Immature natural killer cell (primary cell): ENCODE measurements around the gene GLCCI1. TPM values are rescaled to one million over a fixed set of nuclear protein-coding genes. Genes with fewer than 3 reads are reported as not detected.

Experiments
- DNase-seq, 3 donors: peaks; one replicate each; pipeline ENCODE4 v3.0.0; 2022; ENCODE audit warnings: mixed read lengths in 1 of 3
- H3K27ac Mint-ChIP-seq, 6 donors: one replicate each; pipeline ENCODE4 v1.8.0; 2020; ENCODE audit warnings: mixed read lengths in 6 of 6, mild to moderate bottlenecking in 5 of 6, inconsistent platforms in 4 of 6, moderate library complexity in 3 of 6
- H3K27me3 Mint-ChIP-seq, 3 donors: one replicate each; pipeline ENCODE4 v1.8.0; 2020 to 2021; ENCODE audit warnings: low read depth in 3 of 3, mild to moderate bottlenecking in 3 of 3, mixed read lengths in 3 of 3, moderate library complexity in 3 of 3, inconsistent platforms in 1 of 3
- H3K36me3 Mint-ChIP-seq, 3 donors: one replicate each; pipeline ENCODE4 v1.8.0; 2020; ENCODE audit warnings: mixed read lengths in 3 of 3, inconsistent platforms in 2 of 3, mild to moderate bottlenecking in 2 of 3
- H3K4me1 Mint-ChIP-seq, 2 donors: one replicate each; pipeline ENCODE4 v1.8.0; 2020; ENCODE audit warnings: inconsistent platforms in 2 of 2, mild to moderate bottlenecking in 2 of 2, mixed read lengths in 2 of 2, moderate library complexity in 1 of 2
- H3K4me3 Mint-ChIP-seq, 5 donors: one replicate each; pipeline ENCODE4 v1.8.0; 2020; ENCODE audit warnings: mild to moderate bottlenecking in 5 of 5, mixed read lengths in 5 of 5, inconsistent platforms in 3 of 5, moderate library complexity in 3 of 5
- H3K9me3 Mint-ChIP-seq, 6 donors: one replicate each; pipeline ENCODE4 v1.8.0; 2020; ENCODE audit warnings: mild to moderate bottlenecking in 6 of 6, mixed read lengths in 6 of 6, inconsistent platforms in 4 of 6, moderate library complexity in 3 of 6
- polyA plus RNA-seq, 3 donors: library from polyadenylated mRNA; unstranded; fragments of 300-500 nt; fragmentation: Illumina TruSeq; gene quantifications; one replicate each; pipeline ENCODE4 v1.2.3, GENCODE V29; 2021

The GLCCI1 gene
- polyA plus RNA-seq, 3 donors from 2014 or later, result 13.8 to 33.2 (median 18.0) TPM

- H3K36me3 Mint-ChIP-seq, result no peaks in the 10 kb centered on the region
- H3K9me3 Mint-ChIP-seq, result no peaks in the 10 kb centered on the region
- H3K27ac Mint-ChIP-seq, result peak overlapping the region; percentile 81 to 96 (median 93)
- H3K4me3 Mint-ChIP-seq, result peak overlapping the region; percentile 75 to 88 (median 80)
- H3K27me3 Mint-ChIP-seq, result peaks cover 3 to 7% (median 4%) of the 10 kb centered on the region in 3 donors
- H3K4me1 Mint-ChIP-seq, result peaks cover 49 to 52% of the 10 kb centered on the region in 2 donors
- DNase-seq, result no peak
Measured at GRCh38 chr7:7943951-7944350, 24.6 kb upstream of the GLCCI1 start.

GRCh38 chr7:7944619-7945282 lies 23.8 kb upstream of the GLCCI1 start:
- H3K36me3 Mint-ChIP-seq, result peaks cover 0 to under 1% (median 0%) of the 10 kb centered on the region in 3 donors
- H3K27me3 Mint-ChIP-seq, result peaks cover 3 to 7% (median 4%) of the 10 kb centered on the region in 3 donors
- peak overlapping the region; percentile 81 to 96 (median 93) for H3K27ac Mint-ChIP-seq
- peak; percentile 47 to 62 (median 59) for DNase-seq
- H3K9me3 Mint-ChIP-seq, result no peaks in the 10 kb centered on the region
- peak overlapping the region; percentile 75 to 88 (median 80) for H3K4me3 Mint-ChIP-seq
- H3K4me1 Mint-ChIP-seq, result peaks cover 49 to 52% of the 10 kb centered on the region in 2 donors

- peaks cover 0 to 6% (median 5%) of the 10 kb centered on the region in 3 donors for H3K27me3 Mint-ChIP-seq
- DNase-seq, result no peak
- no peak overlapping the region for H3K4me3 Mint-ChIP-seq
- peak overlapping the region in 3 of 6 donors; percentile 37 to 94 (median 74) for H3K27ac Mint-ChIP-seq
- peaks cover 4 to 12% (median 9%) of the 10 kb centered on the region in 3 donors for H3K36me3 Mint-ChIP-seq
- peaks cover 47 to 49% of the 10 kb centered on the region in 2 donors for H3K4me1 Mint-ChIP-seq
- H3K9me3 Mint-ChIP-seq, result peaks cover 0 to 3% (median 0%) of the 10 kb centered on the region in 6 donors
Measured at GRCh38 chr7:7946486-7946885, 22.1 kb upstream of the GLCCI1 start.

- Mint-ChIP-seq H3K4me1 (peaks cover 30 to 31% of the 10 kb centered on the region in 2 donors), H3K36me3 (peaks cover 4 to 12% (median 9%) of the 10 kb centered on the region in 3 donors), H3K4me3 (no peak overlapping the region), H3K9me3 (peaks cover 0 to 3% (median 0%) of the 10 kb centered on the region in 6 donors), H3K27ac (no peak overlapping the region), H3K27me3 (peaks cover 0 to 2% (median 1%) of the 10 kb centered on the region in 3 donors)
- DNase-seq, result no peak
Measured at GRCh38 chr7:7948232-7948631, 20.4 kb upstream of the GLCCI1 start.

GRCh38 chr7:7953806-7954205 lies 14.8 kb upstream of the GLCCI1 start:
- Mint-ChIP-seq H3K27ac (no peak overlapping the region), H3K4me1 (no peaks in the 10 kb centered on the region), H3K36me3 (peaks cover 4 to 20% (median 20%) of the 10 kb centered on the region in 3 donors), H3K27me3 (peaks cover 1 to 2% (median 2%) of the 10 kb centered on the region in 3 donors), H3K4me3 (no peak overlapping the region), H3K9me3 (peaks cover 0 to 3% (median 0%) of the 10 kb centered on the region in 6 donors)
- DNase-seq, result no peak

- H3K9me3 Mint-ChIP-seq, result no peaks in the 10 kb centered on the region
- peaks cover 0 to 2% (median 1%) of the 10 kb centered on the region in 3 donors for H3K27me3 Mint-ChIP-seq
- H3K4me3 Mint-ChIP-seq, result no peak overlapping the region
- DNase-seq, result no peak
- H3K27ac Mint-ChIP-seq, result no peak overlapping the region
- no peaks in the 10 kb centered on the region for H3K4me1 Mint-ChIP-seq
- H3K36me3 Mint-ChIP-seq, result peaks cover 0 to 11% (median 9%) of the 10 kb centered on the region in 3 donors
Measured at GRCh38 chr7:7956531-7957128, 12.0 kb upstream of the GLCCI1 start.

GRCh38 chr7:7957513-7957912 lies 11.1 kb upstream of the GLCCI1 start:
- Mint-ChIP-seq H3K27me3 (peaks cover 0 to 2% (median 1%) of the 10 kb centered on the region in 3 donors), H3K4me1 (no peaks in the 10 kb centered on the region), H3K9me3 (no peaks in the 10 kb centered on the region), H3K4me3 (no peak overlapping the region), H3K27ac (no peak overlapping the region), H3K36me3 (peaks cover 0 to 11% (median 9%) of the 10 kb centered on the region in 3 donors)
- no peak for DNase-seq

GRCh38 chr7:7959979-7960670 lies 8.5 kb upstream of the GLCCI1 start:
- Mint-ChIP-seq H3K27me3 (peaks cover 0 to 2% (median 0%) of the 10 kb centered on the region in 3 donors), H3K36me3 (peaks cover 0 to 4% (median 4%) of the 10 kb centered on the region in 3 donors), H3K27ac (no peak overlapping the region), H3K4me3 (no peak overlapping the region), H3K9me3 (no peaks in the 10 kb centered on the region), H3K4me1 (no peaks in the 10 kb centered on the region)
- DNase-seq, result no peak

- no peak for DNase-seq
- Mint-ChIP-seq H3K27ac (no peak overlapping the region), H3K9me3 (no peaks in the 10 kb centered on the region), H3K27me3 (peaks cover 0 to 2% (median 0%) of the 10 kb centered on the region in 3 donors), H3K36me3 (no peaks in the 10 kb centered on the region), H3K4me1 (peaks cover 6 to 7% of the 10 kb centered on the region in 2 donors), H3K4me3 (no peak overlapping the region)
Measured at GRCh38 chr7:7962851-7963250, 5.7 kb upstream of the GLCCI1 start.

- Mint-ChIP-seq H3K27me3 (peaks cover 0 to 9% (median 5%) of the 10 kb centered on the region in 3 donors), H3K9me3 (no peaks in the 10 kb centered on the region), H3K4me1 (peaks cover 12 to 15% of the 10 kb centered on the region in 2 donors), H3K36me3 (no peaks in the 10 kb centered on the region), H3K27ac (no peak overlapping the region), H3K4me3 (no peak overlapping the region)
- DNase-seq, result no peak
Measured at GRCh38 chr7:7964250-7964649, 4.3 kb upstream of the GLCCI1 start.

- Mint-ChIP-seq H3K36me3 (no peaks in the 10 kb centered on the region), H3K27ac (no peak overlapping the region), H3K4me1 (peaks cover 12 to 15% of the 10 kb centered on the region in 2 donors), H3K4me3 (no peak overlapping the region), H3K27me3 (peaks cover 0 to 9% (median 5%) of the 10 kb centered on the region in 3 donors), H3K9me3 (no peaks in the 10 kb centered on the region)
- no peak for DNase-seq
Measured at GRCh38 chr7:7964691-7965090, 3.9 kb upstream of the GLCCI1 start.

GRCh38 chr7:7965301-7965700 lies 3.3 kb upstream of the GLCCI1 start:
- peaks cover 0 to 9% (median 5%) of the 10 kb centered on the region in 3 donors for H3K27me3 Mint-ChIP-seq
- H3K36me3 Mint-ChIP-seq, result no peaks in the 10 kb centered on the region
- H3K4me3 Mint-ChIP-seq, result no peak overlapping the region
- H3K27ac Mint-ChIP-seq, result no peak overlapping the region
- H3K9me3 Mint-ChIP-seq, result no peaks in the 10 kb centered on the region
- peaks cover 12 to 15% of the 10 kb centered on the region in 2 donors for H3K4me1 Mint-ChIP-seq
- no peak for DNase-seq

- Mint-ChIP-seq H3K9me3 (no peaks in the 10 kb centered on the region), H3K36me3 (no peaks in the 10 kb centered on the region), H3K27ac (peak overlapping the region in 1 of 6 donors; percentile 10), H3K27me3 (peaks cover 0 to 9% (median 5%) of the 10 kb centered on the region in 3 donors), H3K4me3 (no peak overlapping the region), H3K4me1 (peaks cover 12 to 15% of the 10 kb centered on the region in 2 donors)
- DNase-seq, result no peak
Measured at GRCh38 chr7:7966141-7966734, 2.4 kb upstream of the GLCCI1 start.
